Fibroblast of villous mesenchyme (primary cell): Measurements from ENCODE around the gene GNB2. TPM values are rescaled to one million over a fixed set of nuclear protein-coding genes. Genes with fewer than 3 reads are reported as not detected.

Experiments
- DNase-seq: peaks from one replicate; pipeline ENCODE4 v3.0.0-alpha.2; 2010; ENCODE audit warnings: low read depth
- H3K4me3 ChIP-seq: 2 replicates; pipeline ENCODE4 v1.5.1; 2011; ENCODE audit warnings: low read depth, mild to moderate bottlenecking, low read length
- total RNA-seq: library from RNA; depleted of rRNA; stranded (reverse); fragments of >200 nt; gene quantifications from 2 replicates; pipeline ENCODE4 v1.2.3, GENCODE V29; 2012
- TF ChIP-seq, protein P1 (sequence below): IDR thresholded peaks from 2 replicates; pipeline ENCODE4 v1.5.1; 2012; ENCODE audit warnings: low read depth, mild to moderate bottlenecking, low read length; ENCODE audit not compliant: insufficient read depth

The GNB2 gene
- total RNA-seq, 1 donor = 88.1 TPM

DNA sequence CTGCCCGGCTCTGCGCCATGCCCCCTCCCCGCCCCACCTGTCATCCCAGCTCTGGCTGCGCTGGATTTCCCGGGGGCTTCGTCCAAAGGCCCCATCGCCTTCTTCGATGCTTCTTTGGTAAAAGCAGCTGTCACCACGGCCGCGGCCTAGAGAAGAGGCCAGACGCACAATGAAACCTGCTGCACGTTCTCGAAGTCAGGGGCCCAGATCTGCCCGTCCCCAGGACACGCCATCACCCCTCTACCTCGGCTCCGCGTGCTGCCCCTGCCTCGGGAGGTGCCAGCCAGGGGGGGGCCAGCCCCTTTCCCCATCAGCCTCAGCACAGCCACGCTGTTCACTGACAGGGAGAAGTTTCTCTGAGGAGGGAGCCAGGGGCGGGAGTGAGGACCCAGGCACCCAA is 13.7 kb downstream of the GNB2 start:
- TF ChIP-seq, protein P1, sequence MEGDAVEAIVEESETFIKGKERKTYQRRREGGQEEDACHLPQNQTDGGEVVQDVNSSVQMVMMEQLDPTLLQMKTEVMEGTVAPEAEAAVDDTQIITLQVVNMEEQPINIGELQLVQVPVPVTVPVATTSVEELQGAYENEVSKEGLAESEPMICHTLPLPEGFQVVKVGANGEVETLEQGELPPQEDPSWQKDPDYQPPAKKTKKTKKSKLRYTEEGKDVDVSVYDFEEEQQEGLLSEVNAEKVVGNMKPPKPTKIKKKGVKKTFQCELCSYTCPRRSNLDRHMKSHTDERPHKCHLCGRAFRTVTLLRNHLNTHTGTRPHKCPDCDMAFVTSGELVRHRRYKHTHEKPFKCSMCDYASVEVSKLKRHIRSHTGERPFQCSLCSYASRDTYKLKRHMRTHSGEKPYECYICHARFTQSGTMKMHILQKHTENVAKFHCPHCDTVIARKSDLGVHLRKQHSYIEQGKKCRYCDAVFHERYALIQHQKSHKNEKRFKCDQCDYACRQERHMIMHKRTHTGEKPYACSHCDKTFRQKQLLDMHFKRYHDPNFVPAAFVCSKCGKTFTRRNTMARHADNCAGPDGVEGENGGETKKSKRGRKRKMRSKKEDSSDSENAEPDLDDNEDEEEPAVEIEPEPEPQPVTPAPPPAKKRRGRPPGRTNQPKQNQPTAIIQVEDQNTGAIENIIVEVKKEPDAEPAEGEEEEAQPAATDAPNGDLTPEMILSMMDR = no peak
- no peak for DNase-seq
- H3K4me3 ChIP-seq = no peak overlapping the region

DNA sequence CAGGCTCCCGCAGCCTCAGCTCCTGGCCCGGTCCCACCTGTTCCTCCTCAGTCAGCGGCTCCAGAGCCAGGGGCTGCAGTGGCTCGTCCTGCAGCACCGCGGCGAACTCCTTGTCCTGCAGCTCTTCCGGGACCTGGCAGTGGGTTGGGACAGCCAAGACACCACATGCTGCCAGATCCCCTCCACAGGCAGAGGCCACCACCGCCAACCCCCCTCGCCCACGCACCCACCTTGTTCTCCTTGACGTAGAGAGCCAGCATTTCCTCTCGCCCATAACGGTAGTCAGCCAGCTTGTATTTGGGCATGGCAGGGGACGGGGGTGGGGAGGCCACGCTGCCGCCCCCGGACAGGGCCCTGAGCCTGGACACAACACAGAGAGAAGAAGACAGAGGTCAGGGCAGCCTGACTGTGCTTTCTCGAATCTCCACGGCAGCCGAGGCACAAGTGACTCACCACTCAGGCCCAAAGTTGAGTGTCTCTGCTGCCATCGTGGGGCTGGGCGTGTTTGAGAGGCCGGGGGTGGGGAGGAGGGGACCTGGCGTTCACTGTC is 14.3 kb downstream of the GNB2 start:
- TF ChIP-seq, protein P1 = no peak
- peak; percentile 52 for DNase-seq
- H3K4me3 ChIP-seq = no peak overlapping the region

DNA sequence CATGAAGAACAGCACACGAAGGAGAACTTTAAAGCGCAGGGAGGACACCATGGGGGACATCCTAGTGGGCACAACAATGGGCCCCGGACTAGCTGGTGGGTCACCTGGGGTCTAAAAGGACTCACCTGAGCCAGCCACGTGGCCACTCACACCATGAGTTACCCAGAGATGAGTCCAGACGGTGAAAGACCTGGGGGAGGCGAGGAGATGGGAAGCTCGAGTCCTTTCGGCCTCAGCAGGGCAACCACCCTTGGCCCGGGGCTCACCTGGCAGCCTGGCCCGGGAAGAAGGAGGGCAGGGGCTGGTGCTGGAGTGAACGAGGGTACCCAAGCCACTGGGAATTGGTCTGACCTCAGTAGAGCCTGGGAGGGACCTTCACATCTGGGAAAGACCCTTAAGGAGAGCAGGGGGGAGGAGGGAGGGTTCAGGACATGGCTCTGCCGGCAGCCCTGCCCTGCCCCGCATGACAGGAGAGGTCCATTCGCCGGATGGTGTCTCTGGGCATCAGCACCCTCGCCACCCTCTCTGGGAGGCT is 14.9 kb downstream of the GNB2 start:
- TF ChIP-seq, protein P1 = no peak
- no peak for DNase-seq
- H3K4me3 ChIP-seq = no peak overlapping the region

DNA sequence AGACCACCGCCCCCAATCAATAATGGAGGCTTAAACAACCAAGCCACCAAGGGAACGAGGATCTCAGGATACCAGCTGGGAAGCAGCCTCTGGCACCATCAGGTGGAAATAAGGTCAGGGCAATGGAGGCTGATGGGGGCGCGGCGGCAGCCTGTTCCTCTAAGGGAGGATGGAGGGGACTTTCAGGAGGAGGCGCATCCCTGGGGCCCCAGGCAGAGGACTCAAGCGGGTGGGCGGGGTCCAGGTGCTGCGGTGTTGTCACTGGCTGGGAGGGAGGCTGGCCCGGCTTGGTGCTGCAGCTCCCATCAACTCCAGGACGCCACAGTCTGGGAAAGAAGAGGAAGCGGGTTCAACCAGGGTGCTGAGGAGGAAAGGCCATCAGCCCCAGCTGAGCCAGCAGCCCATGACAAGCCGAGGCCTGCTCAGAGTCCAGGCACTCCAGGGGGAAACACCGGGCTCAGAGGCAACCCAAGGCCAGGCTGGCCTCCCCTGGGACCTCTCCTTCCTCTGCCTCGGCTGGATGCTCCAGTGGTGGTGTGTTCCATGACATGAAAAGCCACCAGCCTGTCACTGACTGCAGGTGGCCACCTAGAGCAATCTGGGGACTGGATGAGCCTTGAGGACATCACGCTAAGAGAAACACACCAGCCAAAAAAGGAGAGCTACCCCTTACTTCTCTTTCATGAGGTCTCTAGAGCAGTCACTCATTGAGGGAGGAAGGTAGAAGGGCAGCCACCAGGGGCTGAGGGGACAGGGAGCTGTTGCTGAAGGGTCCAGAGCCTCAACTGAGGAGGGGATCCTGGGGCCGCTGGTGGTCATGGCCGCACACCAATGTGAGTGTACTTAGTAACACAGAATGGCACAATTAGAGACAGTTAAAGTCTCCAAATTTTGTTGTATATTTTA is 15.9 kb downstream of the GNB2 start:
- TF ChIP-seq, protein P1 = no peak
- DNase-seq = no peak
- H3K4me3 ChIP-seq = no peak overlapping the region

DNA sequence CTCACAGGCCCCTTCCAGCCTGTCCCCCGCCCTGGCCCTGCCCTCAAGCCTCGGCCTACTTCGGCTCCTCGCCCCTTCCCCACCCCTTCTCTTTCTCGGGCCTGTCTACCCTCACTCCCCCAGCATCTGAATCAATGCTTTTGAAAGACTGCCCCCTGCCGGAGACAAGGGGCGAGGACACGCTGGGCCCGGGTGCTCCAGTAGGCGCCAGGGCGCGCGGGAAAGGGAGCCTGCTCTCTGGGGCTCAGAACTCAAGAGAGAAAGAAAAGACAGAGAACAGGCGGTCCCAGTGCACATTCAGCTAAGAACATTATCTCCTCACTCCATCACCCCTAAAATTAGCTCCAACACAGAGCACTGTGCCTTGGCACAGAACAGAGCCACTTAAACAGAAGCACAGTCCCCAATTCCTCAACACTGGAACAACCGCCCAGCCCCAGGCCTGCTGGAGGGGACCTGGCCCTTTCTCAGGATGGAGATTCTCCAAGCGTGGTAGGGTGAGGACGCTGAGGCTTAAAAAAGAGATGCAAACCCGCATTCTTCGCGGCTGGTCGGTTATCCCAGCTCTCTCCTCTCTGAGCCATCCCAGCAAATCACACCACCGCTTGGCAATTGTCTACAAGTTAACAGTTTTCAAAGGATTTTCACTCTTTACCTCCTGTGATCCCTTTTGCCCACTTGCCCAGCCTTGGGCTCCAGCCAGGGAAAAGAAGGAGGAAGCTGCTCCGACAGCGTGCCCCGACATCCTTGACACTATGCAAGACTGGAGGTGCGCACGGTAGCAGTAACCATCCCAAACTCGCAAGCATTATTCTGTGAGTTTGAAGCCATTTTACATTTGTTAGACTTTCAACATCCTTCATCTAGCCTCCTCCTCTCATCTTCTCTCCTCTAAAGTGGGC is 18.4 kb downstream of the GNB2 start:
- DNase-seq = peak; percentile 75
- H3K4me3 ChIP-seq = peak overlapping the region; percentile 80
- TF ChIP-seq, protein P1 = peak; percentile 93

DNA sequence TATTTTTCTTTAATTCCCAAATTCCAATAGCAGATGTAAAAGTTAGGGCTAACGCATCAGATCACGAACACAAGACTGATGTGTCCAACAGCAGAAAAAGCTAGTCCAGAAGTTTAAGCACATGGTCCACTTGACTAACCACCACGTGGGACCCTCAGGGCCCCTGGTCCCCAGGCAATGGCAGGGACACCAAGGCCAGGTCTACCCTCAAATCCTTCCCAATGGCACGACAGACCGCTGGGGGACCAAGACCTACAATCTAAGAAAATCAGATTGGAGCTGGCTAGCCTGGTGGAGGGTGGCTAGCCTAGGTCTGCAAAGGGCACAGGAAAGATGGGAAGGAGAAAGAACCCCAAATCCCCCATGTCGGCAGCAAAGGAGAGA is 19.0 kb downstream of the GNB2 start:
- DNase-seq = no peak
- peak overlapping the region; percentile 80 for H3K4me3 ChIP-seq
- TF ChIP-seq, protein P1 = no peak
